ENCODE results near the gene RLN3. TPM values are rescaled to one million over a fixed set of nuclear protein-coding genes. Genes with fewer than 3 reads are reported as not detected.

RLN3 gene
- total RNA-seq, 1 donor from 2014 or later: not detected

- DNase-seq (ENCODE audit: extremely low read depth, low read depth, low spot score): no peak
These were observed 45.4 kb downstream of the RLN3 start for GRCh38 chr19:14073261-14073924.

DNA sequence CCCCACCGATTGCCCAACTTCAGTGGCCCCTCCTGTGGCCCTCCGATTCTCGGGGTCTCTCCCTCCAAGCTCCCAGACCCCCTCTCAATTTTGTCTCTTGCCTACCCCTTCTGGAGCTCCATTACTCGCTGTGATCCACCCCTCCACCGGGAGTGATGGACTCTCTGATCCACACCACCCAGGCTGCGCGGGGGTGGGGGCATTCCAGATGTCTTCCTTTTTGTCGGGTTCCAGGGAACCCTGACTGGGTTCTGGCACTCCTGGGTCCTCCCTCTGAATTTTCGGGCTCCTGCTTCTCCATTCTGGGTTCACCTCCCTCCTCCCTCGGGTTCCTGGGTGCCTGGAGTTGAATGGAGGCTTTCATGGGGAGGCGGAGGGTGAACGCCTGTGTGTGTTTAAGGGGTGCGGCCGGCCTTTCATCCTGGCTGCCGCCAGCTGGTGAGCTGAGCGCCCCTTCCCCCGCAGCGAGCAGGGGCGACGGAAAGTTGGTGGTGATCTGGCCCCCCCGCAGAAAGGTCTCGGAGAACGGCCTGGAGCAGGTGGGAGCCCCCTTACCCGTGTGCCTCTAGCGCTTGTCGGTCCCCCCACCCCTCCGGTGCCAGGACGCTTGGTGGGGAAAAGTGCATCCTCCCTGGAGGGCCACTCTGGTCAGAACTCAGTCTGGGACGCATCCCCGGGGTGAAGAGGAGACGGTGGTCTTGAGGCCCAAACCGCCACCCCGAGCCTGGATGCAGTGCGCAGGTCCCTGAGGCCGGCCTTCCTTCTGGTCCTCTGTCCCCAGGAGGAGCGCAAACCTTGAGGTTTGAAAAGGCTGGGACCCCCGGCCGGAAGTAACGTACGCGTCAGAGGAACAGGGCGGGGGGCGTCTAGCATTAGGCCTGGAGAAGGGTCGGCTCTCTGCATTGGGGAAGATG, 46.2 kb downstream of the RLN3 start:
- no peak for DNase-seq (ENCODE audit: extremely low read depth, low read depth, low spot score)

- DNase-seq (ENCODE audit: extremely low read depth, low read depth, low spot score): no peak
These were observed 50.5 kb downstream of the RLN3 start for GRCh38 chr19:14078411-14078810.

Other genes starting within 250 kb of the RLN3 start
- gene ZSWIM4, start 232.7 kb upstream of the RLN3 start, total RNA-seq: 20.4 and 44.7 TPM in 2 replicates
- gene NANOS3, start 151.0 kb upstream of the RLN3 start, total RNA-seq: 1.6 TPM in 1 of 2 replicates, not detected in the other
- gene BRME1, start 122.0 kb upstream of the RLN3 start, total RNA-seq: 0.15 and 1.4 TPM in 2 replicates
- gene CC2D1A, start 121.9 kb upstream of the RLN3 start, total RNA-seq: 23.3 and 36.0 TPM in 2 replicates
- 0.18 and 1.3 TPM in 2 replicates for gene PODNL1, start 89.7 kb upstream of the RLN3 start, total RNA-seq
- 22.7 and 30.0 TPM in 2 replicates for gene DCAF15, start 75.6 kb upstream of the RLN3 start, total RNA-seq
- 6.7 and 8.2 TPM in 2 replicates for gene RFX1, start 21.8 kb upstream of the RLN3 start, total RNA-seq
- 8.4 and 13.5 TPM in 2 replicates for gene IL27RA, start 3.6 kb downstream of the RLN3 start, total RNA-seq
- gene PALM3, start 33.9 kb downstream of the RLN3 start, total RNA-seq: not detected in 2 replicates
- 0.41 and 0.78 TPM in 2 replicates for gene MISP3, start 44.6 kb downstream of the RLN3 start, total RNA-seq
- not detected in 2 replicates for gene C19orf67, start 57.6 kb downstream of the RLN3 start, total RNA-seq
- 26.5 and 43.0 TPM in 2 replicates for gene SAMD1, start 62.6 kb downstream of the RLN3 start, total RNA-seq
- 79.6 and 83.4 TPM in 2 replicates for gene PRKACA, start 89.6 kb downstream of the RLN3 start, total RNA-seq
- 3.6 and 17.7 TPM in 2 replicates for gene ASF1B, start 108.4 kb downstream of the RLN3 start, total RNA-seq
- 8.3 and 11.4 TPM in 2 replicates for gene ADGRL1, start 178.0 kb downstream of the RLN3 start, total RNA-seq

All from glomerular endothelial cell (primary cell).